HG02981 (cell line): ENCODE results near the gene LSM8.
"Not testable (repeated sequence)": the region's sequence is repeated elsewhere in the genome, so short reads cannot be mapped to it uniquely, and the experiment has no call there.

ENCODE experiments used
- ATAC-seq: cut with Tn5 transposase; IDR thresholded peaks from one replicate; pipeline ENCODE4 v1.9.1; 2021; ENCODE audit warnings: mild to moderate bottlenecking, moderate library complexity; ENCODE audit not compliant: unreplicated experiment

Gene LSM8

GRCh38 chr7:118183786-118184564 is at the start of gene LSM8:
Gene LSM8 (plus strand): TSS chr7:118184164. CDS start chr7:118184224, 60 bp downstream.
- peak; percentile 99 for ATAC-seq

DNA sequence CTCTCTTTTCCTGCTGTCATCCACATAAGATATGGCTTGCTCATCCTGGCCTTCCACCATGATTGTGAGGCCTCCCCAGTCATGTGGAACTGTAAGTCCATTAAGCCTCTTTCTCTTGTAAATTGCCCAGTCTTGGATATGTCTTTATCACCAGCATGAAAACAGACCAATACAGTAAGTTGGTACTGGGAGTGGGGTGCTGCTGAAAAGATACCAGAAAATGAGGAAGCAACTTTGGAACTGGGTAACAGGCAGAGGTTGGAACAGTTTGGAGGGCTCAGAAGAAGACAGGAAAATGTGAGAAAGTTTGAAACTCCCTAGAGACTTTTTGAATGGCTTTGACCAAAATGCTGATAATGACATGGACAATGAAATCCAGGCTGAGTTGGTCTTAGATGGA is 49.5 kb upstream of the LSM8 start:
- ATAC-seq, result not testable (repeated sequence)

DNA sequence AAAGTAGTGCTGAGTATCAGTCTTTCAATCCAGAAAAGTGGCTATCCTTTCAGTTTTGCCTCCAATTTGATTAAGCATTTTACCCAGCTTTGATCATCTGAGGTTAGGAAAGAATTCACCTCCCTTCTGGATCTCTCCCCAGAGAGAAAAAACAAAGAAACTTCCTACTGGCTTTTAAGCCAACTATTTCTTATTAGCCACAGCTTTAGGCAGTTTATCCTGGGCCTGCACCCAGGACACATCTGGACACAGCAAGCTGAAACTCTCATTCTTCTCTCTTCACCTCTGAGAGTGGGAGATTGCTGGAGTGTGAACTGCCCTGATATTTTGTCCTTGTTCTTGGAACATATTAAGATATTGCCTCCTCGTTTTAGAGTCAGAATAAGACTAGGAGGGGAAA is 43.5 kb upstream of the LSM8 start:
- no peak for ATAC-seq

DNA sequence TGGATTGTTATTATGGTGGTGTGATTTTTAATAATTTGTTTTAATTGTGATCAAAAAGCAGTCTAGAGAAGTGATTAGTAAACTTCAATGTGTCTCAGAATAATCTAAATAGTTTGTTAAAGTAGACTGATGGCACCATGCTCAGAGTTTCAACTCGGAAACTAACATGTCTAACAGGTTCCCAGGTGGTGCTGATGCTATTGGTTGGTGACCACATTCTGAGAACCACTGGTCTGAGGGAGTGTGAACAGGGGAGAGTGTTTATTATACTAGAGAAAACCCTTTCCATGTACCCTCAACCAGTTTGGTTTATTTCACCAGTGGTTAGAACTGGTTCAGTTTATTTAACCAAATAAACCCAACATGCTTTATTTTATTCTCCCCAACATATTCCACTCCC is 42.0 kb upstream of the LSM8 start:
- no peak for ATAC-seq

DNA sequence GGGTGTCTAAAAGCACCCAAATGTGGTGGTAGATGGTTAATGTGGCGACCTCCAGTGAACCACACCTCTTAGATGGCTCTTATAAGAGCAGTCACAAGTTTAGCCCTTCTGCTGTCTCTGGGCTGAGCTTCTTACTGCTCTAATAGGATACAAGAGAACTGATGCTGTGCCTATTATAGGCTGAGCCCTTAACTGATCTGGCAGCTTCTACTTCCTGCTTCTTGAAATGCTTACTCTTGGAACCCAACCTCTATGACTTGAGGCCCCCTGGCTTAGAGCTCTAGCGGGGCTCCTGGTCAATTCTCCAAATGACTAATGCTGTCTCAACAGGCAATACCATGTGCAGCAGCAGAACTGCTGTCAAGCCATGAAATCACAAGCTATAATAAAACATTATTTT is 35.0 kb upstream of the LSM8 start:
- ATAC-seq, result no peak

GRCh38 chr7:118149394-118149793 is 34.6 kb upstream of the LSM8 start:
- no peak for ATAC-seq

- no peak for ATAC-seq
These were observed 32.3 kb upstream of the LSM8 start for GRCh38 chr7:118151671-118152070.

- no peak for ATAC-seq
These were observed 31.8 kb upstream of the LSM8 start for GRCh38 chr7:118152149-118152548.

DNA sequence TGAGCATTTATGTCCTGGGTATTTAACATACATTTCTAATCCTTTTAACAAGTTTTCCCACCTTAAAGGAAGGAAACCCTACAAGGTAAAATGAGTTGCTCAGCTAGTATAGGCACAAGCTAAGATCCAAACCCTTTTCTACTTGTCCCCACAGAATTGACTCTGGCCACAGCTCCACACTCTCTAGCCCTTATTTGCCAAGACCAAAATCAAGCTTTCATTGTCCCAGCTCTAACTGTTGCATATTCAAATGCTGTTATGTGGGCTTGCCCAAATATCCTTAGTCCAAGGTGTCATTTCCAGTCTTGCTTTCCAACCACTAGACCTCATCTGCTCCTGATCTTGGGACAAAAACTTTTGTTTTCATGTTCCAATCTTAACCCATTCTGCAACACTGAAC is 31.3 kb upstream of the LSM8 start:
- no peak for ATAC-seq

- ATAC-seq, result peak; percentile 54
These were observed 30.3 kb upstream of the LSM8 start for GRCh38 chr7:118153551-118154177.

DNA sequence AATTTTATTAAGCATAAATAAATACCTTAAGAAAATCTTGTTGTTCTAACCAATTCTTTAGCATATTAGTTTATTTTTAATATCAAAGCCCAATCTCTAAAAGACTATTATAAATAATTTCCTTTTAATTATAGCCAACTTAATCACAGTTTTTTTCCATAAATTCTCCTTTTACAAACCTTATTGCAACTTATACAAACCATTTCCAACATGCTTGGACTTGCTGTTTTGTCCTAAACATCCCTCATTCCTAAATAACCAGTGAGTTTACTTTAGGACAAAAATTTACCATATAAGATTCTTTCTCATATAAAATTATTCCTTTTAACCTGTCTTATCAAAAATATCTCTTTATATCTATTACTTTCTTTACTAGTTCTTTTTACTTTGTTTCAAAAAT is 25.2 kb upstream of the LSM8 start:
- ATAC-seq, result no peak

GRCh38 chr7:118169146-118169545 is 14.8 kb upstream of the LSM8 start:
- no peak for ATAC-seq

GRCh38 chr7:118175740-118176139 is 8.2 kb upstream of the LSM8 start:
- ATAC-seq, result no peak

GRCh38 chr7:118179191-118179590 is 4.8 kb upstream of the LSM8 start:
- no peak for ATAC-seq

- ATAC-seq, result no peak
These were observed 1.2 kb upstream of the LSM8 start for GRCh38 chr7:118182593-118183427.

- ATAC-seq, result peak; percentile 1
These were observed 557 bp upstream of the LSM8 start for GRCh38 chr7:118183428-118183785.

DNA sequence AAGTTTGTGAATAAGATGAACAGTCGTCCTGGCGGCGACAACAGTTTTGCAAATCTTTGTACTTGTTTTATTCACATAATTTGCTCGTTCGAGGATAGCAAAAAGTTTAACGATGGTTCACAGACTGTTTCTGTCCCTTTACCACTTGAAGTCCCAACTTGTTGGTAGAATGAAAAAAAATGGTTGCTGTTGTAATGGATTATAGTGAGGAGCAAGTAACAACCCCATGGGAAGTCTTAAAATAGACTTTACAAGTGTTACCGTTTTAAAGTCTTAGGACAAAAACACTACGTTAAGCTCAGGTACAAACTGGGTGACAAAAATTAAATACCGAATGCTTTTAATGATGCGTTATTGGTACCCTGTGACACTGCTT is 589 bp downstream of the LSM8 start:
- ATAC-seq, result no peak

DNA sequence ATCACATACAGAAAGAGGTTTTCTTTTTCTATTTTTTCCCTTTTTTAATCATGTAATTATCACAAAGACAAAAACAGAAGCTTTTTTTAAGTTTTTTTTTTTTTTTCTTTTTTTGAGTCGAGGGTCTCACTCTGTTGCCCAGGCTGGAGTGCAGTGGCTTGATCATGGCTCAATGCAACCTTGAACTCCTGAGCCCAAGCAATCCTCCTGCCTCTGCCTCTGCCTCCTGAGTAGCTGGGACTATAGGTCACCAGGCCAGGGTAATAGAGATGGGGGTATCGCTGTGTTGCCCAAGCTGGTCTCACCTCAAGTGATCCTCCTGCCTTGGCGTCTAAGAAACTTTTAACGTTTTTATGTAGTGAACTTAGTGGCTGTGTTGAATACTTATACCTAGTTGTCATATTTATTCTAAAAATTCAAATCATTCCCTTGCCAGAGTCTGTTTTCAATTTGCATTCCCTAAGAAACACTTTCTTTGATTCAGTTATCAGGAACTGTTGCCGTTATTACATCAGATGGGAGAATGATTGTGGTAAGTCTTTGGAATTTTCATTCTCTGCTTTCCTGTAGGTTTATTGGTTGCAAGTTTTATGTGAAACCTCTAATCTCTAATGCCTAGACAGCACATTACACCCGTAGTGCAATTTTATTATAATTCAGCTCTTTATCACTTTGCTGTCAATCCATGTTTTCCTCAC is 1.3 kb downstream of the LSM8 start:
- ATAC-seq, result no peak

- no peak for ATAC-seq
These were observed 2.5 kb downstream of the LSM8 start for GRCh38 chr7:118186501-118186900.

DNA sequence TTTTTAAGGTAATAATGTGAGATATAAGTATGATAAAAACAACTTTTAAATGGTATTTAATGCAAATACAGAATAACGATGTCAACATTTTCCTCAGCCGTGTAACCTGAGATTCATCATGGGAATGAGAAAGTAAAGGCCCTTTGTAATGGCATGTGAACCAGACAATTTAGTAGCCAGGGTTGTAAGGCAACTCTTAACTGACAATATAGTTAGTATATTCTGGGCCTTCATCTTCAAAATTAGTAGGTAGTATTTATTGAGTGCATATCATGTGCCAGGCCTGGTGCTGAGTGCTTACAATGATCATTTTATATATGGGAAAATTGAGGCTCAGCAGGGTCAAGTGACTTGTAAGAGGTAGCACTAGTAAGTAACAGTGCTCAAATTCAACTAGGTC is 10.6 kb downstream of the LSM8 start:
- ATAC-seq, result no peak

GRCh38 chr7:118195837-118196474 is 12.0 kb downstream of the LSM8 start:
- ATAC-seq, result peak; percentile 81
